GM12865 (cell line): ENCODE data around the gene BSN.
"Not testable (repeated sequence)": the region's sequence is repeated elsewhere in the genome, so short reads cannot be mapped to it uniquely, and the experiment has no call there.

ENCODE experiments used
- DNase-seq: peaks from one replicate; pipeline ENCODE4 v3.0.0; 2010; ENCODE audit warnings: low read depth
- H3K4me3 ChIP-seq: 2 replicates; pipeline ENCODE4 v1.5.1; 2011; ENCODE audit warnings: mild to moderate bottlenecking, low read depth, low read length, control low read depth
- CTCF ChIP-seq: IDR thresholded peaks from 2 replicates; pipeline ENCODE4 v1.5.1; 2011; ENCODE audit warnings: low read length, control low read depth, low read depth, inconsistent platforms; ENCODE audit not compliant: insufficient read depth; ENCODE audit errors: missing control alignments

BSN gene

DNA sequence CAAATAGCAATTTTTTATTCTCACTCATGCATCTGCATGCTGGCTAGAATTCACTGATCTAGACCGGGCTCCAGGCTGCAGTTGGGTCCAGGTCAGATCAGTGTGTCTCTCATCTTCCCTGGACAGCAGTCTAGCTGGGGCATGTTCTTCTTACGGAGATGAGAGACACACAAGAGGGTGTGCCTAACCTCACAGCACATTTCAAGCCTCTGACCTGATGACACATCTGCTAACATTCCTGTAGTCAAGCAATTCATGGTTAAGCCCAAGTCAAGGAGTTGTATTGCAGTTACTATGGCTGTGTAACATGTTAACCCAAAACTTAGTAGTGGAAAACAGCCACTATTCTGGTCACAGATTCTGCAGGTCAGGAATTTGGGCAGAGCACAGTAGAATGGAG lies 13.1 kb downstream of the BSN start:
- H3K4me3 ChIP-seq = no peak overlapping the region
- TF ChIP-seq CTCF = no peak
- no peak for DNase-seq

DNA sequence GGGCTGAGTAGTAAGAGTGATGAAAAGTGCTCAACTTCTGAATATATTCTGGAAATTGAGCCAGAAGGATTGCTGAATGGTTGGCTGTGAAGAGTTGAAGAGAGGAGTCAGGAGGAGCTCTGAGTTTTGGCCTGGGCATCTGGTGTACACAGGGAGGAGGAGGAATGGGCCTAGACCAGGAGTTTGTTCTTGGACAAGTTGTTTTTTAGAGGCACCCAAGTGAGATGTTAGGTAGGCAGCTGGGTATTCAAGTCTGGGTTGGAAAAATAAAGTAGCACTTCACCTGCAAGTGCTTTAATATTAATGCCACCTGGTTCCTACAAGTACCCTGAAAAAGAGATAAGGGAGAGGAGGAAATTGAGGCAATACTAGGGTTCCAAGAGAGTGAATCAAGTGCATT lies 14.7 kb downstream of the BSN start:
- TF ChIP-seq CTCF = no peak
- H3K4me3 ChIP-seq = no peak overlapping the region
- no peak for DNase-seq

- no peak for DNase-seq
- H3K4me3 ChIP-seq = no peak overlapping the region
- TF ChIP-seq CTCF = no peak
These were observed 15.9 kb downstream of the BSN start for GRCh38 chr3:49570028-49570654.

GRCh38 chr3:49582177-49582576 lies 27.9 kb downstream of the BSN start:
- DNase-seq = no peak
- H3K4me3 ChIP-seq = no peak overlapping the region
- no peak for TF ChIP-seq CTCF

- DNase-seq, H3K4me3 ChIP-seq: not testable (repeated sequence)
These were observed 31.0 kb downstream of the BSN start for GRCh38 chr3:49585261-49585755.

- TF ChIP-seq CTCF = no peak
- H3K4me3 ChIP-seq = no peak overlapping the region
- no peak for DNase-seq
These were observed 37.3 kb downstream of the BSN start for GRCh38 chr3:49591615-49592014.

- no peak for TF ChIP-seq CTCF
- DNase-seq = no peak
- H3K4me3 ChIP-seq = no peak overlapping the region
These were observed 38.8 kb downstream of the BSN start for GRCh38 chr3:49593041-49593440.

- H3K4me3 ChIP-seq = no peak overlapping the region
- no peak for DNase-seq
- no peak for TF ChIP-seq CTCF
These were observed 46.5 kb downstream of the BSN start for GRCh38 chr3:49600781-49601180.
